Measurements from ENCODE around the gene NSF. TPM values are rescaled to one million over a fixed set of nuclear protein-coding genes. Genes with fewer than 3 reads are reported as not detected.
"Not testable (repeated sequence)": the region's sequence is repeated elsewhere in the genome, so short reads cannot be mapped to it uniquely, and the experiment has no call there.

The NSF gene
- total and polyA plus RNA-seq, 2 experiments from 2014 or later: 18.6 to 29.0 TPM

DNA sequence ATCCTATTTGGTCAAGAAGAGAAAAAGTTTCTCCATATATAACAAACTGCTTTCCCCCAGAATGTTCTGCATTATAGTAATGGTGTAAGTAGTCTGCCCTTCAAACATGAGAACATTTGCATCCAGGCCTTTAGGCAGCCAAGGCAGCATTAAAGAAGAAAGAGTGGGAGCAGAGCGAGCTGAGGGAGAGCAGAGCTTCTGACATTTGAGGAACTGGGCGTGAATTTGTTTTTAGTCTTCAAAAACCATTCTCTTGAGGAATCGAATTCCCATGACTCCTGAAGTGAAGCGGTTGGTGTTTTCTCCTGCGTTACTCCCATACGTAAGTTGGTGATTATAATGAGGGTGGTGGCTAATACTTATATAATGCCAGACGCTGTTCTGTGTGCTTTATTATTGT, 58.8 kb downstream of the NSF start:
- H3K27me3 ChIP-seq; H3K4me1 ChIP-seq (ENCODE audit: low read depth); H3K36me3 ChIP-seq; DNase-seq (ENCODE audit: low read depth in 1 of 2, low spot score in 1 of 2); H3K9me3 ChIP-seq (ENCODE audit: low read depth); H3K4me3 ChIP-seq; H3K27ac ChIP-seq: not testable (repeated sequence)

GRCh38 chr17:46652024-46652643, 61.7 kb downstream of the NSF start:
- not testable (repeated sequence) for H3K4me3 ChIP-seq; H3K36me3 ChIP-seq; H3K4me1 ChIP-seq (ENCODE audit: low read depth); H3K27ac ChIP-seq; DNase-seq (ENCODE audit: low read depth in 1 of 2, low spot score in 1 of 2); H3K27me3 ChIP-seq; H3K9me3 ChIP-seq (ENCODE audit: low read depth)

DNA sequence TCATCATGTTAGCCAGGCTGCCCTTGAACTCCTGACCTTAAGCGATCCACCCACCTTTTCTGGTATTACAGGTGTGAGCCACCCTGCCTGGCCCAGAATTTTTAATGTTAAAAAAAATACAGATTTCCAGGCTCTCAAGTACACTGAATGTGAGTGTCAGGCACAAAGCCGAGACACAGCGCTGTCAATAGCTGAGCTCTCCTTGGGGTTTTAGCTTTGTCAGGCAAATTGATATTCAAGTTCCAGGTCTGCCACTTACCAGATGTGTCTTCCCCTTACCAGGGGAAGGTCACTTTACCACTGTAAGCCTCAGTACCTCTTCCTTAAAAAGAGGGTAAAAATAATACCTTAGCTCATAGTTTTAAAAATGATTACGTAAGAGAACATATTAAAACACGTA, 67.8 kb downstream of the NSF start:
- H3K27ac ChIP-seq; H3K4me3 ChIP-seq; H3K36me3 ChIP-seq; H3K4me1 ChIP-seq (ENCODE audit: low read depth); H3K9me3 ChIP-seq (ENCODE audit: low read depth); DNase-seq (ENCODE audit: low read depth in 1 of 2, low spot score in 1 of 2); H3K27me3 ChIP-seq: not testable (repeated sequence)

- H3K36me3 ChIP-seq; H3K27ac ChIP-seq; H3K9me3 ChIP-seq (ENCODE audit: low read depth); H3K27me3 ChIP-seq; DNase-seq (ENCODE audit: low read depth in 1 of 2, low spot score in 1 of 2); H3K4me3 ChIP-seq; H3K4me1 ChIP-seq (ENCODE audit: low read depth): not testable (repeated sequence)
Measured at GRCh38 chr17:46659702-46660101, 69.2 kb downstream of the NSF start.

GRCh38 chr17:46663123-46663522, 72.7 kb downstream of the NSF start:
- not testable (repeated sequence) for H3K27ac ChIP-seq; H3K4me1 ChIP-seq (ENCODE audit: low read depth); H3K27me3 ChIP-seq; H3K36me3 ChIP-seq; H3K4me3 ChIP-seq; H3K9me3 ChIP-seq (ENCODE audit: low read depth); DNase-seq (ENCODE audit: low read depth in 1 of 2, low spot score in 1 of 2)

DNA sequence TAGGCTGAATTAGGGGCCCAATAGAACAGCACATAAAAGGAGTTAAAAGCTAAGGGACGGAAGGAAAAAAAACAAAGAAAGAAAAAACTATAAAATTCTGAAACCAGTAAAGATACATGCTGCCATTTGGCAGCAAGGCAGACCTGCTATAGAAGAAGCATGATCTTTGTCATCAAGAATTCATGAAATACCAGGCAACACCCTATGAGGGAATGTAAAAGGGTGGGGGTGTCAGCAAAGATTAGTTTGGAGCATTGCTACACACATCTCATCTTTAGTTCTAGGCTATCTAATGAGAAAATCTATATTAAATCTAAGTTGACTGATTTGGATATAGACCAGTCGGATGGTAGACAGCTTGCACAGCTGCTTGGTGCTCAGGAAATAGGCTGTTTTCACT, 73.1 kb downstream of the NSF start:
- DNase-seq (ENCODE audit: low read depth in 1 of 2, low spot score in 1 of 2); H3K4me1 ChIP-seq (ENCODE audit: low read depth); H3K9me3 ChIP-seq (ENCODE audit: low read depth); H3K27me3 ChIP-seq; H3K27ac ChIP-seq; H3K4me3 ChIP-seq; H3K36me3 ChIP-seq: not testable (repeated sequence)

DNA sequence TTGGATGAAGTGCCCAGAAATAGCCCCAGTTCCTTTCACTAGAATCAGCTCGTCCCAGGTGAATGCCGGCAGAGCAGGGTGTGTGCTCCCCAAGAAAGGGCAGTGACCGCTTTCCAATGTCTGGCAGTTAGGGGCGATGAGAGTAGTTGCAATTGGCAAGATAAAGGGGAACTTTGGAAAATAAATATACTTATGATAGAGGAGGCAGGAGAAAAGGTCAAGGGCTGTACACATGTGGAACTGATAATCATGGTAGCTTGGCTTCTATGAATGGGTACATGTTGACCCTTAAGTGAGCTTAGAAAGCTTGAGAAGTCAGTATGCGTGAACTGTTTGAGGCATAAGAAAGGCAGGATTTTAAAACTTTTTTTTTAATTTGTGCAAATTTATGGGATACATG, 75.5 kb downstream of the NSF start:
- H3K4me1 ChIP-seq (ENCODE audit: low read depth); H3K9me3 ChIP-seq (ENCODE audit: low read depth); H3K27me3 ChIP-seq; H3K4me3 ChIP-seq; DNase-seq (ENCODE audit: low read depth in 1 of 2, low spot score in 1 of 2); H3K27ac ChIP-seq; H3K36me3 ChIP-seq: not testable (repeated sequence)

GRCh38 chr17:46670789-46671188, 80.3 kb downstream of the NSF start:
- DNase-seq (ENCODE audit: low read depth in 1 of 2, low spot score in 1 of 2); H3K4me3 ChIP-seq; H3K4me1 ChIP-seq (ENCODE audit: low read depth); H3K27ac ChIP-seq; H3K9me3 ChIP-seq (ENCODE audit: low read depth); H3K27me3 ChIP-seq; H3K36me3 ChIP-seq: not testable (repeated sequence)

- not testable (repeated sequence) for H3K36me3 ChIP-seq
Measured at GRCh38 chr17:46672777-46673176, 82.3 kb downstream of the NSF start.

GRCh38 chr17:46677819-46678218, 87.3 kb downstream of the NSF start:
- not testable (repeated sequence) for H3K27ac ChIP-seq; H3K36me3 ChIP-seq; H3K9me3 ChIP-seq (ENCODE audit: low read depth); DNase-seq (ENCODE audit: low read depth in 1 of 2, low spot score in 1 of 2); H3K27me3 ChIP-seq; H3K4me1 ChIP-seq (ENCODE audit: low read depth); H3K4me3 ChIP-seq

More at GRCh38 chr17:46672777-46673176, 82.3 kb downstream of the NSF start:
- H3K4me1 ChIP-seq (ENCODE audit: low read depth); H3K4me3 ChIP-seq; DNase-seq (ENCODE audit: low read depth in 1 of 2, low spot score in 1 of 2); H3K9me3 ChIP-seq (ENCODE audit: low read depth); H3K27me3 ChIP-seq; H3K27ac ChIP-seq: not testable (repeated sequence)

- DNase-seq (ENCODE audit: low read depth in 1 of 2, low spot score in 1 of 2); H3K9me3 ChIP-seq (ENCODE audit: low read depth); H3K4me1 ChIP-seq (ENCODE audit: low read depth); H3K27me3 ChIP-seq; H3K4me3 ChIP-seq; H3K27ac ChIP-seq; H3K36me3 ChIP-seq: not testable (repeated sequence)
Measured at GRCh38 chr17:46683653-46684052, 93.2 kb downstream of the NSF start.

GRCh38 chr17:46685284-46685683, 94.8 kb downstream of the NSF start:
- not testable (repeated sequence) for DNase-seq (ENCODE audit: low read depth in 1 of 2, low spot score in 1 of 2); H3K27ac ChIP-seq; H3K4me3 ChIP-seq; H3K27me3 ChIP-seq; H3K9me3 ChIP-seq (ENCODE audit: low read depth); H3K36me3 ChIP-seq; H3K4me1 ChIP-seq (ENCODE audit: low read depth)

- H3K9me3 ChIP-seq (ENCODE audit: low read depth); DNase-seq (ENCODE audit: low read depth in 1 of 2, low spot score in 1 of 2); H3K27ac ChIP-seq; H3K27me3 ChIP-seq; H3K4me3 ChIP-seq; H3K36me3 ChIP-seq; H3K4me1 ChIP-seq (ENCODE audit: low read depth): not testable (repeated sequence)
Measured at GRCh38 chr17:46692196-46692595, 101.7 kb downstream of the NSF start.

- H3K36me3 ChIP-seq; DNase-seq (ENCODE audit: low read depth in 1 of 2, low spot score in 1 of 2); H3K4me3 ChIP-seq; H3K4me1 ChIP-seq (ENCODE audit: low read depth); H3K27ac ChIP-seq; H3K9me3 ChIP-seq (ENCODE audit: low read depth); H3K27me3 ChIP-seq: not testable (repeated sequence)
Measured at GRCh38 chr17:46693283-46693682, 102.8 kb downstream of the NSF start.

- not testable (repeated sequence) for H3K4me1 ChIP-seq (ENCODE audit: low read depth); H3K27ac ChIP-seq; H3K9me3 ChIP-seq (ENCODE audit: low read depth); H3K36me3 ChIP-seq; DNase-seq (ENCODE audit: low read depth in 1 of 2, low spot score in 1 of 2); H3K27me3 ChIP-seq; H3K4me3 ChIP-seq
Measured at GRCh38 chr17:46696522-46696921, 106.1 kb downstream of the NSF start.

All from cardiac muscle cell (in vitro differentiated cells and primary cell).